Measurements from ENCODE around the gene IQCH.

DNA sequence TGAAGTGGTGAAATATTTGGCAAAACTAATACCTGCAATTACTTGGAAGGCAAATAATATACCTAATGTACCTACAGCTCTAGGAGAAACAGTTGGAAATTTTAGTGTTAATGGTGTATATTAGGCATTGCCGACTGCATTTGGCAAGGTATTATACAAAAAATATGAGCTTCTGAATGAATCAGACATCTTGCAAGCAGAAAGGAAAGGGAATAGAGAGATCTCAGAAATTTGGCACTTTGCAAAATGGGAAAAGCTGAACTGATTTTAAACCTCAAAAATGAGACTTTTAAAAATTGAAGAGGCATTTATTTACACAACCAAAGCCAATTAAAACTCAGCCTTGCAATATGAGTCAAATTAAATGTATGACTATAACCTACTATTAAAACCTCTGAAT is 226.2 kb downstream of the IQCH start:
- TF ChIP-seq, protein P1, sequence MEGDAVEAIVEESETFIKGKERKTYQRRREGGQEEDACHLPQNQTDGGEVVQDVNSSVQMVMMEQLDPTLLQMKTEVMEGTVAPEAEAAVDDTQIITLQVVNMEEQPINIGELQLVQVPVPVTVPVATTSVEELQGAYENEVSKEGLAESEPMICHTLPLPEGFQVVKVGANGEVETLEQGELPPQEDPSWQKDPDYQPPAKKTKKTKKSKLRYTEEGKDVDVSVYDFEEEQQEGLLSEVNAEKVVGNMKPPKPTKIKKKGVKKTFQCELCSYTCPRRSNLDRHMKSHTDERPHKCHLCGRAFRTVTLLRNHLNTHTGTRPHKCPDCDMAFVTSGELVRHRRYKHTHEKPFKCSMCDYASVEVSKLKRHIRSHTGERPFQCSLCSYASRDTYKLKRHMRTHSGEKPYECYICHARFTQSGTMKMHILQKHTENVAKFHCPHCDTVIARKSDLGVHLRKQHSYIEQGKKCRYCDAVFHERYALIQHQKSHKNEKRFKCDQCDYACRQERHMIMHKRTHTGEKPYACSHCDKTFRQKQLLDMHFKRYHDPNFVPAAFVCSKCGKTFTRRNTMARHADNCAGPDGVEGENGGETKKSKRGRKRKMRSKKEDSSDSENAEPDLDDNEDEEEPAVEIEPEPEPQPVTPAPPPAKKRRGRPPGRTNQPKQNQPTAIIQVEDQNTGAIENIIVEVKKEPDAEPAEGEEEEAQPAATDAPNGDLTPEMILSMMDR (IDR thresholded peaks at IDR 0.05; ENCODE audit: low read length) = no peak
- TF ChIP-seq EZH2phosphoT487 (IDR thresholded peaks at IDR 0.05; ENCODE audit: low read length) (no peak), EZH2 (optimal IDR thresholded peaks at IDR 0.05; ENCODE audit: low read depth, low read length) (no peak)
